GM18526 (cell line): ENCODE results near the gene KCNMB3.

Experiments used
- POLR2A ChIP-seq: IDR thresholded peaks from 3 replicates; pipeline ENCODE4 v1.6.1; 2011; ENCODE audit not compliant: insufficient read length; ENCODE audit errors: extremely low read depth

Gene KCNMB3

GRCh38 chr3:179268400-179269051, 17.6 kb upstream of the KCNMB3 start:
- TF ChIP-seq POLR2A: no peak

GRCh38 chr3:179266701-179267211, 15.8 kb upstream of the KCNMB3 start:
- no peak for TF ChIP-seq POLR2A

DNA sequence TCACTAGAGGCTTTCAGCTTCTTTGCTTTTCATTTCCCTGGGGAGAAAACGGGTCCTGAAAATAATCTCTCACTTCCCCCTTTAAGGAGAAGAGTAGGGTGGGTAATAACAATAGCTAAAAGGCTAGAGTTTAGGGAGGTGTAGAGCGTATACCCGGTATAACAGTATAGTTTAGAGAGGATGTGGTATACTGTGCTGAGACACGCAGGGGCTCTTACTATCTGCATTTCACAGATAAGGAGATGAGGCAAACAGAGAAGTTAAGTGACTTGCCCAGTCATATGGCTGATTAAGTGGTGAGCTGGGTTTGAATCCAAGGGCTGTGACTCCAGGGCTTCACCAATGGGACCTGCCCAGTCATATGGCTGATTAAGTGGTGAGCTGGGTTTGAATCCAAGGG, 15.0 kb upstream of the KCNMB3 start:
- TF ChIP-seq POLR2A: no peak

- TF ChIP-seq POLR2A: no peak
Measured at GRCh38 chr3:179265092-179265491, 14.2 kb upstream of the KCNMB3 start.

GRCh38 chr3:179264449-179264848, 13.5 kb upstream of the KCNMB3 start:
- no peak for TF ChIP-seq POLR2A

DNA sequence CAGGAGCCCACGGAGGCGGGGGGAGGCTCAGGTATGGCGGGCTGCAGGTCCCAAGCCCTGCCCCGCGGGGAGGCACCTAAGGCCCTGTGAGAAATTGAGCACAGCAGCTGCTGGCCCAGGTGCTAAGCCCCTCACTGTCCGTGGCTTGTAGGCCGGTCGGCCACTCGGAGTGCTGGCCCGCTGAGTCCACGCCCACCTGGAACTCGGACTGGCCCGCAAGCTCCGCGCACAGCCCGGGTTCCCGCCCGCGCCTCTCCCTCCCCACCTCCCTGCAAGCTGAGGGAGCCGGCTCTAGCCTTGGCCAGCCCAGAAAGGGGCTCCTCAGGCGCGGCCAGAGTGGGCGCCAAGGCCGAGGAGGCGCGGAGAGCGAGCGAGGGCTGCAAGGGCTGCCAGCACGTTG, 12.2 kb upstream of the KCNMB3 start:
- TF ChIP-seq POLR2A: no peak

GRCh38 chr3:179260949-179261765, 10.2 kb upstream of the KCNMB3 start:
- peak; percentile 56 for TF ChIP-seq POLR2A

DNA sequence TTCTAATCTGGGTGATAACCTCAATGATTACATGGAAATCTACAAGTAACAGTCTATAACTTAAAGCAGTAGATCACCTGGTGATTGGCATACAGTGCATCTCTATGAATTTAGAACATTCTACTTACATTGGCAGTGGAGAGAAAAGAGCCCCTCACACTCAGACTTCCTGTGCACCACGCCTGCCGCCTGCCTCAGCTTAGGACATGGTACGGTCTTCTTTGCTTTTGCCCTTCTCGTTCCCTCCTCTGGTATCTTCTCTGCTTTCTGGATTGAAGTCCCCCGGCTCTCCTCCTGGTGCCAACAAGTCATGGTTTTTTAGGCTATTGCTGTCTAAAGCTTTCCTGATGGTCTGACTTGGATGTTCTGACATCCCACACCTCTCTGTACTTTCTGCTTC, 7.9 kb upstream of the KCNMB3 start:
- TF ChIP-seq POLR2A: no peak

GRCh38 chr3:179256813-179257212, 5.9 kb upstream of the KCNMB3 start:
- no peak for TF ChIP-seq POLR2A

DNA sequence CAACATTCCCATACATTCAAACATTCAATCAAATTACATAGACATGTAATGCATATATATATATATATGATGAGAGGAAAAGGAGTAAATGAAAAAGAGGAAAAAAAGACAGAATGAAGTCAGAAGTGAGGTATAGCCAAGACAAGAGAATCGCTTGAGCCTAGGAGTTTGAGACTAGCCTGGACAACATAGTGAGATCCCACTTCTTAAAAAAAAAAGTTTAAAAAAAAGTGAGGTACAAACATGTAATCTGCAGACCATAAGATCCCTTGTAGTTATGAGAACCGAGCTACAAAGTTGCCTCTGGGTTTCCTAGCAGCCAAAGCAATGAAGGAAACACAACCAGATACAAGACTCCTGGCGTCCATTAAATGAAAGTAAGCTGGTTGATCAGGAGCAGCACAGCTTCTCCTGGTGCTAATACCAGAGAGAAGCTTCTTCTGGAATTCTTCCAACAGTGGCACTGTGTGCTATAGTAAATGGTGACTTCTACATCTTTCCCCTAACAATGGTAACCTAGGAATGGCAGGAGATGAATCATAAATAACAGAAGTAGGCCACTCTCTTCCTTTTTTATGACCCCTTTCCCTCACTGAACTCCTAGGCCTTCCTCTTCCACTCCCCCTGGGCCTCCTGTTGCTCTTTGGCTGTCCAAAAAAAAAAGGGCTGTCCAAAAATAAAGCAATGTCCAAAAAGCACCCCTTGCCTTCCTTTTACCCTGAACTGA, 3.5 kb downstream of the KCNMB3 start:
- no peak for TF ChIP-seq POLR2A

GRCh38 chr3:179244878-179245277, 6.0 kb downstream of the KCNMB3 start:
- TF ChIP-seq POLR2A: no peak

- TF ChIP-seq POLR2A: no peak
Measured at GRCh38 chr3:179236669-179237301, 14.1 kb downstream of the KCNMB3 start.

- TF ChIP-seq POLR2A: no peak
Measured at GRCh38 chr3:179234199-179234598, 16.7 kb downstream of the KCNMB3 start.

- no peak for TF ChIP-seq POLR2A
Measured at GRCh38 chr3:179233043-179233442, 17.9 kb downstream of the KCNMB3 start.

DNA sequence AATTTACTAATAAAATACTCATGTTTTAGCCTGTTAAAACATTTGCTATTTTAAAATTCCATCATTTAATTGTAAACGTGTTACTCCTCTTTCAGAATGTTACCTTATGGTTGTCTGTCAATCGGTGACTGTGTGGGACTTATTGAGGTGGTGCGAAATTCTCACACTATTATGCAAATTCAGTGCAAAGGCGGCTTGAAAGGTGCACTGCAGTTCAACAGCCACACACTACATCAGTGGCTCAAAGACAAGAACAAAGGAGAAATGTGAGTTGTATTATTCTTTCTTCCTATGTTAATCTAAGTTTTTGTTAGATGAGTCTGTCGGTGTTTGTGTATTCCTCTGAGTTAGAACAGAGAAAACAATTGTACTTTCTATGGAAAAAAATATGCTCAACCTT, 21.7 kb downstream of the KCNMB3 start:
- TF ChIP-seq POLR2A: no peak
